Activated T-helper 1 cell treated with anti-CD3 and anti-CD28 coated beads, Interleukin-12 subunit alpha, Interleukin-12 subunit beta, Interleukin-2, Interleukin-4 antibody, amounts not matched to agents 30 ng/mL and 10 ng/mL and 1 ng/mL, durations not matched to agents 14 hours and 24 hours and 36 hours (primary cell): ENCODE results near the gene MRPL44. TPM values are rescaled to one million over a fixed set of nuclear protein-coding genes. Genes with fewer than 3 reads are reported as not detected.

ENCODE experiments used
- DNase-seq: peaks from one replicate; pipeline ENCODE4 v3.0.0; 2021; ENCODE audit warnings: low spot score
- H3K27ac Mint-ChIP-seq: one replicate; pipeline ENCODE4 v1.8.0; 2021; ENCODE audit warnings: mild to moderate bottlenecking, mixed read lengths
- H3K27me3 Mint-ChIP-seq: one replicate; pipeline ENCODE4 v1.8.0; 2022; ENCODE audit warnings: mild to moderate bottlenecking, moderate library complexity, mixed read lengths; ENCODE audit not compliant: insufficient read depth
- H3K36me3 Mint-ChIP-seq: one replicate; pipeline ENCODE4 v1.8.0; 2021; ENCODE audit warnings: low read depth, mixed read lengths
- H3K4me1 Mint-ChIP-seq: one replicate; pipeline ENCODE4 v1.8.0; 2021; ENCODE audit warnings: low read depth, mixed read lengths
- H3K4me3 Mint-ChIP-seq: one replicate; pipeline ENCODE4 v1.8.0; 2021; ENCODE audit warnings: mild to moderate bottlenecking, moderate library complexity, mixed read lengths
- H3K9me3 Mint-ChIP-seq: one replicate; pipeline ENCODE4 v1.8.0; 2021; ENCODE audit warnings: mixed read lengths
- intact Hi-C: fragments of 100-400 bp; cut with micrococcal nuclease; formaldehyde crosslinking; loops from one replicate; pipeline ENCODE4 v1.15.1; 2024
- total RNA-seq: library from RNA; stranded (reverse); gene quantifications from 2 replicates; pipeline ENCODE4 v1.2.3, GENCODE V29; 2022

MRPL44 gene
- 32.7 and 35.0 TPM in 2 replicates for total RNA-seq

- intact Hi-C loops, result loop anchor here (1.0 to 10.0 kb wide), 12 partner anchors 12 to 1300 kb away; partner anchors contain the start of genes AP1S3, CUL3, FARSB and WDFY1
- H3K27ac Mint-ChIP-seq, result peak within 1 kb of the TSS; percentile 91
- peak within 1 kb of the TSS; percentile 96 for H3K4me3 Mint-ChIP-seq
- H3K27me3 Mint-ChIP-seq, result no peaks in the 10 kb centered on the region
- H3K4me1 Mint-ChIP-seq, result peaks cover 79% of the 10 kb centered on the region
- H3K9me3 Mint-ChIP-seq, result no peaks in the 10 kb centered on the region
- H3K36me3 Mint-ChIP-seq, result peaks cover 14% of the 10 kb centered on the region
- DNase-seq, result peak; percentile 96
Observed at GRCh38 chr2:223957092-223957851, at the start of gene MRPL44. MRPL44 (plus strand) TSS chr2:223957463; CDS start chr2:223957473, 10 bp downstream.

DNA sequence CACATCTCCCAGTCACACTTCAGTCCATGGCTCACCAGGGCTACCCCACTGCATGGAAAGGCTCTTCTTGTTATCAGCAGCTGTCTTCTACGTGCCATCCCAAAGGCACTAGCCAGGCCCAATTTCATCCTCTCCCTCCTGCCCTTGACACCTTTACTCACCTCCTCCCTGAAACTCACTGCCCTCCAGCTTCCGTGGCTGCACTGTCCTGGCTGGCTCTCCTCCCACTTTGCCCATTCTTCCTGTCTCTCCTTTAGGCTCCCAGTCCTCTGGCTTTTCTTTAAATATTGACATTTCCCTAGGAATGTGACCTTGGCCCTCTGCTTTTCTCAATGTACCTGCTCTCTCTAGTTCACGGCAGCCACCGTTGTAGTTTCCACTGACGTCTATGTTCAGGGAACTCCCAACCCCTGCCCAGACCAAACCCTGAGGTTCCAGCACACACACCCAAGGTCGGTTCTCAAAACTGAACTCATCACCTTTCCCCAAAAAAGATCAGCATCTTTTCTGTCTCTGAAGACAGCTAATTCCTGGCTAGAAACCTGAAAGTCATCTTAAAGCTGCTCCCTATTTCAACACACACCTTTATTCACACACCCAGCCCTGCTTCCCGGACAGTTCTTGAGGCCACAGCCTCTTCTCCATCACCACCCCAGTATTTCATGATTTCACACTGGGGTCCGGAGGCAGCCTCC lies 48.8 kb upstream of the MRPL44 start:
- Mint-ChIP-seq H3K36me3 (peaks cover 21% of the 10 kb centered on the region), H3K4me1 (no peaks in the 10 kb centered on the region), H3K27ac (peak overlapping the region; percentile 71), H3K27me3 (no peaks in the 10 kb centered on the region), H3K9me3 (no peaks in the 10 kb centered on the region), H3K4me3 (no peak overlapping the region)
- no peak for DNase-seq
- intact Hi-C loops, result no loop called here

- H3K9me3 Mint-ChIP-seq, result no peaks in the 10 kb centered on the region
- no peaks in the 10 kb centered on the region for H3K27me3 Mint-ChIP-seq
- no peak overlapping the region for H3K27ac Mint-ChIP-seq
- intact Hi-C loops, result no loop called here
- H3K36me3 Mint-ChIP-seq, result peaks cover 17% of the 10 kb centered on the region
- H3K4me3 Mint-ChIP-seq, result no peak overlapping the region
- DNase-seq, result no peak
- no peaks in the 10 kb centered on the region for H3K4me1 Mint-ChIP-seq
Observed at GRCh38 chr2:223909001-223909741, 48.1 kb upstream of the MRPL44 start.

GRCh38 chr2:223914324-223914723 lies 42.9 kb upstream of the MRPL44 start:
- Mint-ChIP-seq H3K27ac (no peak overlapping the region), H3K4me1 (peaks cover 4% of the 10 kb centered on the region)
- intact Hi-C loops, result no loop called here

DNA sequence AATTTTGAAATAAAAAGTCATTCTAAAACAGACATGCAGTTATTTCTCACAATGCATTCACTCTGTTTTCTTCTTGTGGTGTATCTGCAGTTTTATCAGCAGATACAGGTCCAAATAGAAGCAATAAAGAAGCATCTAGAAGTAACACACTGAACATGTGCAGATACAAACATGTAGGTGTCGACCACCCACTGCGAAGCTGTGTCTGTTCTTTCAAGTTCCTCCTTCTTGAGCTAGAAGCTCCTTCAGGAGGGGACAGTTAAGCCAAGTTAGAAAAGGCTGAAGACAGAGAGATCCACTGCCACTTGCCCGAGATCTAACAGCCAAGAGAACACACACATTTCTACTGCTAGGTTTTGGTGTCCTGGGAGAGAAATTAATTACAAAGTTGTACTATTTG lies 42.2 kb upstream of the MRPL44 start:
- H3K4me3 Mint-ChIP-seq, result no peak overlapping the region
- peaks cover 24% of the 10 kb centered on the region for H3K36me3 Mint-ChIP-seq
- DNase-seq, result no peak
- peaks cover 4% of the 10 kb centered on the region for H3K4me1 Mint-ChIP-seq
- H3K27ac Mint-ChIP-seq, result no peak overlapping the region
- no peaks in the 10 kb centered on the region for H3K27me3 Mint-ChIP-seq
- H3K9me3 Mint-ChIP-seq, result no peaks in the 10 kb centered on the region
- intact Hi-C loops, result no loop called here

More at GRCh38 chr2:223914324-223914723, 42.9 kb upstream of the MRPL44 start:
- no peaks in the 10 kb centered on the region for H3K9me3 Mint-ChIP-seq
- no peak for DNase-seq
- H3K4me3 Mint-ChIP-seq, result no peak overlapping the region
- peaks cover 24% of the 10 kb centered on the region for H3K36me3 Mint-ChIP-seq
- no peaks in the 10 kb centered on the region for H3K27me3 Mint-ChIP-seq

DNA sequence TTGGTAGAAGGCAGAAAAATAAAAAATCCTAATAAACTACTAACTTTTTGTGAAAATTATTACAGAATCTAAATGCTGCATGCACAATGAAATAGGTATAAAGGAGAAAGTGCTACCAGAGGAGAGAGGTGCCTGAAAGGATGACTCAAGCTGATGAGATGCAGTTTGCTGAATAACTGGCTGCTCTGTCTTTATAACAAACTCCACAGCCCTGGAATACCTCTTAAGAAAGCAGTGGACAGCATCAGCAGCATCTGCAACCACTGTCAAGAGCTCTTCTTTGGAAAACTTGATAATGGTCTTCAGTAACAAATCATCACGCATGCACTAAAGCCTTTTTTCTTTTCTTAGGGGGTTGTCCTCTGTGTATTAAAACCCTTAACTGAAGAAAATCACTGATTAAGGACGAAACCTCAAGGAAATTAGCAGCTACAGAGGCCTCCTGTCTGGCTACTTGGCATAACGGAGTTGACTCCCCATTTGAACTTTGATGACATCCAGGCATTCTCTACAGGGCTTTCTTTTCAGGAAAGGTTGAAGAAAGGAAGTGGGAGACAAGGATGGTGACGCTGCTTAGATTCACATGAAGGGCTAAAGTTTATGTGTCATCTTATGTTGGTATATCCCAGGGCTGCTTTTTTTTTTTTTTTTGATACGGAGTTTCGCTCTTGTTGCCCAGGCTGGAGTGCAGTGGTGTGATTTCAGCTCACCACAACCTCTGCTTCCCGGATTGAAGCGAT lies 40.9 kb upstream of the MRPL44 start:
- DNase-seq, result no peak
- H3K4me3 Mint-ChIP-seq, result no peak overlapping the region
- H3K36me3 Mint-ChIP-seq, result peaks cover 22% of the 10 kb centered on the region
- intact Hi-C loops, result no loop called here
- no peaks in the 10 kb centered on the region for H3K27me3 Mint-ChIP-seq
- no peaks in the 10 kb centered on the region for H3K9me3 Mint-ChIP-seq
- H3K4me1 Mint-ChIP-seq, result peaks cover 8% of the 10 kb centered on the region
- H3K27ac Mint-ChIP-seq, result no peak overlapping the region

- Mint-ChIP-seq H3K4me1 (peaks cover 9% of the 10 kb centered on the region), H3K27me3 (no peaks in the 10 kb centered on the region), H3K27ac (no peak overlapping the region), H3K36me3 (peaks cover 19% of the 10 kb centered on the region), H3K4me3 (no peak overlapping the region), H3K9me3 (no peaks in the 10 kb centered on the region)
- DNase-seq, result no peak
- intact Hi-C loops, result no loop called here
Observed at GRCh38 chr2:223918671-223919134, 38.6 kb upstream of the MRPL44 start.

- intact Hi-C loops, result no loop called here
- H3K27me3 Mint-ChIP-seq, result no peaks in the 10 kb centered on the region
- H3K9me3 Mint-ChIP-seq, result no peaks in the 10 kb centered on the region
- DNase-seq, result no peak
- H3K36me3 Mint-ChIP-seq, result peaks cover 16% of the 10 kb centered on the region
- H3K4me1 Mint-ChIP-seq, result peaks cover 8% of the 10 kb centered on the region
- H3K27ac Mint-ChIP-seq, result no peak overlapping the region
- no peak overlapping the region for H3K4me3 Mint-ChIP-seq
Observed at GRCh38 chr2:223920109-223920508, 37.2 kb upstream of the MRPL44 start.

GRCh38 chr2:223921204-223921603 lies 36.1 kb upstream of the MRPL44 start:
- Mint-ChIP-seq H3K4me1 (peaks cover 4% of the 10 kb centered on the region), H3K36me3 (peaks cover 13% of the 10 kb centered on the region), H3K4me3 (no peak overlapping the region), H3K27ac (no peak overlapping the region), H3K9me3 (no peaks in the 10 kb centered on the region), H3K27me3 (no peaks in the 10 kb centered on the region)
- no peak for DNase-seq
- intact Hi-C loops, result no loop called here

DNA sequence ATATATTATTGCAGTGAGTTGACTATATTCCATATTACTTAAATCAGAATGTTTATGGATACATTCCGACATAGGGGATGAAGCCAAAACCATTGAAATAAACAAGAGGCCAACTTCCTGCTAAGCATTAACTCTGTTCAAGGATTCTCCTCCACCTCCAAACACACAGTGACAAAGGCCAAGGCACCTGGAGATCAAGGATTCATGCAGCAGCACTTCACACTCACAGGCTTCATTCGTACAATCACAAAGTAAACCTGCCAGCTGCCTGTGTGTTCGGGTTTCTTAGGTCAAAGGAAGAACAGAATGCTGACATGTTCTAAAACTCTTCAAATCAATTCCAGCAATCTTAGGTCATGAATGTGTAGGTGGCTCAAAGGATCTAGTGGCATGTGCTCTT lies 35.0 kb upstream of the MRPL44 start:
- Mint-ChIP-seq H3K4me1 (peaks cover 4% of the 10 kb centered on the region), H3K27ac (no peak overlapping the region), H3K36me3 (peaks cover 6% of the 10 kb centered on the region), H3K4me3 (no peak overlapping the region), H3K27me3 (no peaks in the 10 kb centered on the region), H3K9me3 (peaks cover 1% of the 10 kb centered on the region)
- no peak for DNase-seq
- intact Hi-C loops, result loop anchor here (1.0 kb wide), 1 partner anchor 14 kb away; no protein-coding TSS in a partner anchor

- intact Hi-C loops, result no loop called here
- Mint-ChIP-seq H3K4me1 (peaks cover 15% of the 10 kb centered on the region), H3K27me3 (no peaks in the 10 kb centered on the region), H3K9me3 (peaks cover 5% of the 10 kb centered on the region), H3K4me3 (no peak overlapping the region), H3K36me3 (peaks cover 11% of the 10 kb centered on the region), H3K27ac (no peak overlapping the region)
- DNase-seq, result no peak
Observed at GRCh38 chr2:223923976-223924375, 33.3 kb upstream of the MRPL44 start.

DNA sequence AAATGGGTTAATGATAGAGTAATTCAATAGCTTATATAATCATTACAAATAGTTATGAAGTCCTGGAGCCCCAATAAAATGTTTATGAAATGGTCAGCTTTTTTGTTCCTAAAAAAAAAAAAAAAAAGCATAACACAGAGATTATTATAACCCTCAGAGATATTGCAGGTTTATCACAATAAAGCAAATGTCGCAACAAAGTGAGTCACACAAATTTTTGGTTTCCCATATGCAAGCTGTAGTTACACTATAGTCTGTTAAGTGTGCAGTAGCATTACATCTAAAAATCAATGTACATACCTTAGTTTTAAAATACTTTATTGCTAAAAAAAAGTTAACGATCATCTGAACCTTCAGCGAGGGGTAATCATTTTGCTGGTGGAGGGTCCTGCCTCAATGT lies 32.2 kb upstream of the MRPL44 start:
- Mint-ChIP-seq H3K36me3 (peaks cover 11% of the 10 kb centered on the region), H3K27me3 (no peaks in the 10 kb centered on the region), H3K27ac (no peak overlapping the region), H3K4me3 (no peak overlapping the region), H3K9me3 (peaks cover 5% of the 10 kb centered on the region), H3K4me1 (peaks cover 26% of the 10 kb centered on the region)
- no peak for DNase-seq
- intact Hi-C loops, result no loop called here
